HPDE6-E6E7 (cell line): ENCODE data around the gene FDPS.
A peak's percentile ranks its signal among the peaks of the same experiment; 100 is the strongest.
"Not testable (repeated sequence)": the region's sequence is repeated elsewhere in the genome, so short reads cannot be mapped to it uniquely, and the experiment has no call there.

Experiments
- DNase-seq: peaks from one replicate; pipeline ENCODE4 v3.0.0; 2011; ENCODE audit warnings: missing footprints; ENCODE audit errors: extremely low spot score

Gene FDPS

DNA sequence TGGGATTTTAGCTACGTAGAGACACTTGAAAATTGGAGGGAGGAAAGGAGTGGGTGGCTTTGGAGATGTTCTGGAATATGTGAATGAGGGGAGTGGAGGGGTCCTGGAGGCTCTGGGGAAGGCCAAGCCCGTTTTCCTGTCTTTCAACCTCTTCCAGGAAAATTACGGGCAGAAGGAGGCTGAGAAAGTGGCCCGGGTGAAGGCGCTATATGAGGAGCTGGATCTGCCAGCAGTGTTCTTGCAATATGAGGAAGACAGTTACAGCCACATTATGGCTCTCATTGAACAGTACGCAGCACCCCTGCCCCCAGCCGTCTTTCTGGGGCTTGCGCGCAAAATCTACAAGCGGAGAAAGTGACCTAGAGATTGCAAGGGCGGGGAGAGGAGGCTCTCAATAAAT is 11.6 kb downstream of the FDPS start:
- no peak for DNase-seq

DNA sequence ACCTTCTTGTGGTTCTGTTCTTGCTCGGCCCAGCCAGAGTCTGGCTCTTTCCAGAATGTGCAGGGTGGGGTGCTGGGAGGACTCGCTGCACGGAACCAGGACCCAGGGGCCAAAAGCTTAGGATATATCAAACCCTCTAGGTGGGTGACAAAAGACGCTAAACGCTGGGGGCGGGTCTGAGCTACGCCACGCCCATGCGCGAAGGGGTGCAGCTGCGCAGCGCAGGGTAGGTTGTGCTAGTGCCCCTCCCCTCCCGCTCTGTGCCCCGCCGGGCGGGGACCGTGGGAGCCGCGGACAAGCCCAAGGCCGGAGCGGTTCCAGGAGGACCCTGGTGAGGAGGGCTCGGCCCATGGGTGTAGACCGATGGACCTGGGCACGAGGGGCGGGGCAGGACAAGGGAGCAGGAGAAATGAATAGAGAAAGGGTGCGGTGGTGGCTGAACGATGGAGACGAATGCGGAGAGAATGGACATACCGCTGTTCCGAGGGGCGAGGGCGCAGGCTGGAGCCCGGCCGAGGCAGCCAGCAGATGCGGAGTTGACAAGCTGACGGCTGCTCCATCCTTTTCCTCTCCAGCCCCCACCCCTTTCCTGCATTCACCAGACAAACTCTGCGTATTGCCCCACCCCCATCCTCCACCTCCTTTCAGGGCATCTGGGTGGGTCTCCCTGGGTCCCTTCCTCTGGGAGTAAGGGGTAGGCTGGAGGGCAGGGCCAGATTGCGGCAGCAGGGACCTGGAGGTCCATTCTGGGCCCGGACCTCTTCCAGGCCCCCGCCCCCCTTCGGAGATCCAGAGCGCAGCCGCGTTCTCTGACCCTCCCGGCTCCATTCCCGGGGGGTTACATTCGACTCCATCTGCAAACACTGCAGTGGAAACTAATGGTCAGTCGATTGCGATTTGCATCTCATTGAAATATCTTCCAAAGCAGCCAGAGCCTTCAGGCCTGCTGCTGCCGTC is 12.3 kb downstream of the FDPS start, which contains the start of gene RUSC1:
RUSC1 (plus strand) TSS at position 234 of the 957 bp plus-strand sequence. CDS start 880 bp downstream, outside the sequence.
- DNase-seq = no peak

- no peak for DNase-seq
Observed at GRCh38 chr1:155321639-155322503, 13.2 kb downstream of the FDPS start.

DNA sequence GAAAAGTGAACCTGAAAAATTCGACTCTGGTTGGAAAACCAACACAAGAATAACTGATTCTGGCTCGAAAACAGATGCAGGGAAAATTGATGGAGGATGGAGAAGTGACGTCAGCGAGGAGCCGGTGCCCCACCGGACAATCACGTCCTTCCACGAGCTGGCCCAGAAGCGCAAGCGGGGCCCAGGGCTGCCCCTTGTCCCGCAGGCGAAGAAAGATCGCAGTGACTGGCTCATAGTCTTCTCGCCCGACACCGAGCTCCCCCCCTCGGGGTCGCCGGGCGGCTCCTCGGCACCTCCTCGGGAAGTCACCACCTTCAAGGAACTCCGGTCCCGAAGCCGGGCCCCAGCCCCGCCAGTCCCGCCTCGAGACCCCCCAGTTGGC is 13.9 kb downstream of the FDPS start:
- DNase-seq = no peak

- peak; percentile 88 for DNase-seq
Observed at GRCh38 chr1:155322953-155323728, 14.5 kb downstream of the FDPS start.

DNA sequence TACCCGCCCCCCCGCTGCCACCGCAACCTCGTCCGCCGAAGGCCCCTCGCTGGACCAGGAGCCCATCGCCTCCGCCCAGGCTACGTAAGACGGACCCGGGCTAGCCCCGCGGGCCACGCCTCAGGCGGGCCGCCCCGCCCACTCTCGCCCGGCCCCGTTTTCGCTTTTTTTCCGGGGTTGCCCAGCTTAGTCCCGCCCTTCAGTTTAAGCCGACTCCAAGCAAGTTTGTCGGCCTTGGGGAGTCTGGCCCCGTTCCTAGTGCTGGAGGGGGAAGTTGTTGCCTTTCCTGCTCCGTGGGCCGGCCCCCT is 15.0 kb downstream of the FDPS start:
- DNase-seq = peak; percentile 74

DNA sequence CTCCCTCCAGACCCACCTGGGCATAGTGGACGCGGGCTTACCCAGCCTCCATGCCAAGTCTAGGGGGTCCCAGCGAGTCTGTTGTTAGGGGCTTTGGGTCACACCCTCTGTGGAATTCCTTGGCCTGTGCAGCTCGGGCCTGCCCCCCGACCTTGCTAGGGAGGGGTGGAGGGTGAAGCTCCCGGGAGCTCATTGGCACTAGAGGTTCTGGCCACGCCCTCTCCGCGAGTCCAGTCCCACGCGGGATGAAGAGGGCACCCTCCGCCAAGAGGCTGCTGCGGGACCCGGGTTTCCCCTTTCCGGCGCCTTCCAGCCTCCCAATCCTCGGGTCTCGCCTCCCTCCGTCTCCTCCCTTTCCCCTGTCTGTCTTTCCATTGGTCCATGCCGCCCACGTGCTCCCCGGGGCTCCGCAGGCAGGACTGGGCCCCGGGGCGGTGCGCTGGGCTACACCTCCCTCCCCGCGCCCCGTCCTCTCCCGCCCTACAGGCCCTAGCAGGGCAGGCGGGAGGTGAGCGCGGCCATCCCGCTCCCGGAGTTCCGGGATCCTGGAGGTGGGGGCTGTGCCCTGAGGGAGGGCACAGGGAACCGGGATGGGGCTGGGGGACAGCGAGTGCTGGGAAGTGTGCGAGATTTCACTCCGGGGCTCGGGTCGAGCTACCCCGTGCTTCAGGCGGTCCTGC is 15.5 kb downstream of the FDPS start:
- peak; percentile 93 for DNase-seq

DNA sequence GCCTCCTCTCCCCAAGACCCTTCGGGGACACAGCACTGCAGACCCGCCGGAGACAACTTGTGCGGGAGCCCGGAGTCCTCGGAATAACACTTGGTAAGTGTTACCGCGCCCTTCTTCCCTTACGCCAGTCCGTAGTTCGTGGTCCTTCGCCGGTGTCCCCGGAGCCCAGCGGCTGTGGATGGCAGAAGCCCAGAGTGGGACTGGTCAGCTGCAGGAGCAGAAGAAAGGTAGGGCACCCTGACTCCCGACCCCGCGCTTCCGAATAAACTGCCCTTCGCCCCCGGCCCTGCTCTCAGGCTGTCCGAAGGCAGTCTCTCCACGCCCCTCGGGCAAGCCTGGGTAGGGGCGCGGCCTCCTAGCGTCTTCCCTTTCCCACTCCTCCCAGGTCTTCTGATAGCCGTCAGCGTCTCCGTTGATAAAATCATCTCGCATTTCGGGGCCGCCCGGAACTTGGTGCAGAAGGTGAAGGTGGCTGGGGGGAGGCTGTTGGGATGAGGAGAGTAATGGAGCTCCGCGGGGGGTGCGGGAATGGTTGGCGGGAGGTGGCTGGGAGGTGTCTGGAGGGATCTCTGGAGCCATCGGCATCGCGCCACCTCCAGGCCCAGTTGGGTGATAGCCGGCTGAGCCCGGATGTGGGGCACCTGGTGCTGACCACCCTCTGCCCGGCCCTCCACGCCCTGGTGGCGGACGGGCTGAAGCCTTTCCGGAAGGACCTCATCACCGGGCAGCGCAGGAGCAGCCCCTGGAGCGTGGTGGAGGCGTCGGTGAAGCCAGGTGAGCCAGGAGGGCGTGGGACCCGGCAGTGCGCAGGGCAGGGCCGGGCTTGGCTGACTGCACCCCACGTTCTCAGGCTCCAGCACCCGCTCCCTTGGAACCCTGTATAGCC is 16.3 kb downstream of the FDPS start:
- DNase-seq = no peak

DNA sequence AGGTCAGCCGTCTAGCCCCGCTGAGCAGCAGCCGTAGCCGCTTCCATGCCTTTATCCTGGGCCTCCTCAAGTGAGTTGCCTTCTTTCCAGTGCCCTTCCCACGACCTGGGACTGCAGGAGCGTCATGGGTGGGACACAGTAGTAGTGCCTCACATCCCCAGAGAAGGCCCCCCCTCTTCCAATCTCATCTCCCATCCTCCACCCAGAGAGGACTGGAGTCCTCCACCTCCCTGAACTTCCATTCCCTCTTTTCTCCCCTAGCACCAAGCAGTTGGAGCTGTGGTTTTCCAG is 16.9 kb downstream of the FDPS start:
- no peak for DNase-seq

DNA sequence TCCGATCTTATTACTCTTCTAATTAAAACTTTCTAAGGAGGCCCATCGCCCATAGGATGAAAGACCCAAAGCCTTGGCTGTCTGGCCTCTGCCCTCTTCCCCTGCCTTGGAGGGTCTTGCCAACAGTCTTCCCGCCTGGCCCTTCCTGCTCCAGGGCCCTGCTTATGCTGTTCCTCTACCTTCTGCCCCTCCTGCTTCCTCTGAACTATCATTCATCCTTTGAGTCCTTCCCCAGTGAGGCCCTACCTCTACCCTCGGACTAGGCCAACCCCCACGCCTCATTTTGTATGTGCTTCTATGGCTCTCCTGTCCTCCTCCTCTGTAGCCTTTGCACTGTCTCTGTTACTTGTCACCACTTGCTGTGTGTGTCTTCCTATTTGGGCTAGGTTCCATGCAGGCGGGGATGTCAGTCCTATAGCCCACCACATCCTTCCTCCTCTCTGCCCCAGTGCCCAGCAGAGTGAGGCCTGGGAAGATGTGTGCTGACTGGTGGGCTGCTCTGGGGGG is 17.4 kb downstream of the FDPS start:
- DNase-seq = no peak

DNA sequence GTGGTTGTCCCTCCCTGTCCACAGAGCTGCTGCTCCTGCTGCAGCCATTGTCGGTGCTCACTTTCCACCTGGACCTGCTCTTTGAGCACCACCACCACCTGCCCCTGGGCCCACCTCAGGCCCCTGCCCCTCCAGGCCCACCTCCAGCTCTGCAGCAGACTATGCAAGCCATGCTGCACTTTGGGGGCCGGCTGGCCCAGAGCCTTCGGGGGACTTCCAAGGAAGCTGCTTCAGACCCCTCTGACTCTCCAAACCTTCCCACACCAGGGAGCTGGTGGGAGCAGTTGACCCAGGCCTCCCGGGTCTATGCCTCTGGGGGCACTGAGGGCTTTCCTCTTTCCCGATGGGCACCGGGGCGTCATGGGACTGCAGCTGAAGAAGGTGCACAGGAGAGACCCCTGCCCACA is 18.0 kb downstream of the FDPS start:
- DNase-seq = no peak

DNA sequence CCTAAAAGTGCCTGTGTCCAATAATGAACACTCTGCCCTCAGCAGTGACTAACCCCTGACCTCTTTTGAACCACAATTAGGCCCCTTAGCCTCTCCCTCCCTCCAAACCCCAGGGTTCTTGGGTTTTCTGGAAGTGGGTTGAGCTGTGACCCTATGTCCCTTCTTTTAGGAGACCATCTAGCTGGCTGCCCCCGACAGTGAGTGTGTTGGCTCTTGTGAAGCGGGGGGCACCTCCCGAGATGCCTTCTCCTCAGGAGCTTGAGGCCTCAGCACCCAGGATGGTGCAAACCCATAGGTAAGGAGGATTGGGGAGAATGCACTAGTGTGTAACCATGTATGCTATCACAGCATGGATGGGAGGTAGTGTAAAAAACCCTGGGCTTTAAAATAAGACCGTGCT is 19.3 kb downstream of the FDPS start:
- DNase-seq = no peak

DNA sequence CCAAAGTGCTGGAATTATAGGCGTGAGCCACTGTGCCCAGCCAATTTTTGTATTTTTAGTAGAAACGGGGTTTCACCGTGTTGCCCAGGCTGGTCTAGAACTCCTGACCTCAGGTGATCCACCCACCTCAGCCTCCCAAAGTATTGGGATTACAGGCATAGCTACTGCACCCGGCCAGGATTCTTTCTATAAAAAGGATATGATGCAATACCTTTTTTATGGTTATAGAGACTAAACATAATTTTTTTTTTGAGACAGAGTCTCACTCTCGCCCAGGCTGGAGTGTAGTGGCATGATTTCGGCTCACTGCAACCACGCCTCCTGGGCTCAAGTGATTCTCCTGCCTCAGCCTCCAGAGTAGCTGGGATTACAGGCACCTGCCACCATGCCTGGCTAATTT is 20.2 kb downstream of the FDPS start:
- DNase-seq = not testable (repeated sequence)

GRCh38 chr1:155329980-155330598 is 21.4 kb downstream of the FDPS start:
- no peak for DNase-seq

GRCh38 chr1:155334962-155335361 is 26.3 kb downstream of the FDPS start:
- DNase-seq = no peak

GRCh38 chr1:155339515-155340097 is 30.9 kb downstream of the FDPS start:
- DNase-seq = no peak

DNA sequence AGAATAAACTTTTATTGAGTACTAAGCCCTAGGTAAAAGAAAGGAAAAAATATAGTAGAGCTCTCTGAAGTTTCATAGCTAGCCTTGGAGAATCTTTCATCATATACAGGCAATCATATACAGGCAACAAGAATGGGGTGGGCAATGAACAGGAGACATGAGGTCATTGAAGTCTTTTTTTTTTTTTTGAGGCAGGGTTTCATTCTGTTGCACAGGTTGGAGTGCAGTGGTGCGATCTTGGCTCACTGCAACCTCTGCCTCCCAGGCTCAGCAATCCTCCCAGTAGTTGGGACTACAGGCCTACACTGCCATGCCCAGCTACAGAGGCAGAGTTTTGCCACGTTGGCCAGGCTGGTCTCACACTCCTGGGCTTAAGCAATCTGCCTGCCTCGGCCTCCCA is 34.2 kb downstream of the FDPS start:
- DNase-seq = no peak

- no peak for DNase-seq
Observed at GRCh38 chr1:155352631-155353030, 44.0 kb downstream of the FDPS start.

DNA sequence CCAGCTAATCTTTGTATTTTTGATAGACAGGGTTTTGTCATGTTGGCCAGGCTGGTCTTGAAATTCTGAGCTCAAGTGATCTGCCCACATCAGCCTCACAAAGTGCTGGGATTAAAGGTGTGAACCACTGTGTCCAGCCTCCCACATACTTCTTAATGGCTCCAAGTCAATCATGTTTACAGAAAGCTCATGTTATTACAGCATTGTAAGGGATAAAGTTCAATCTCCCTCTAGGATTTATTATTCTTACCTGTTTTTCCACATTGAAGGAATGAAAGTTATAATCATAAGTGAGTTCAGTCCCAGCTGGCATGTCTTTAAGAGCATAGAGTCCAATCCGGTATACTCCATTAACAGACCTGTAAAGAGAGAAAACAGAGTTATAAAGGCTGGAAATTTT is 51.4 kb downstream of the FDPS start:
- DNase-seq = no peak
